ENCODE measurements around the gene COL16A1.

COL16A1 gene

GRCh38 chr1:31681415-31681814 lies 22.4 kb downstream of the COL16A1 start:
- no peak for DNase-seq

GRCh38 chr1:31679676-31680230 lies 24.1 kb downstream of the COL16A1 start:
- DNase-seq, result no peak

GRCh38 chr1:31679091-31679490 lies 24.7 kb downstream of the COL16A1 start:
- no peak for DNase-seq

- DNase-seq, result no peak
Measured at GRCh38 chr1:31678681-31679080, 25.1 kb downstream of the COL16A1 start.

- no peak for DNase-seq
Measured at GRCh38 chr1:31677949-31678348, 25.9 kb downstream of the COL16A1 start.

GRCh38 chr1:31677401-31677800 lies 26.4 kb downstream of the COL16A1 start:
- no peak for DNase-seq

- DNase-seq, result no peak
Measured at GRCh38 chr1:31675756-31676155, 28.1 kb downstream of the COL16A1 start.

GRCh38 chr1:31675161-31675560 lies 28.7 kb downstream of the COL16A1 start:
- no peak for DNase-seq

GRCh38 chr1:31674626-31675025 lies 29.2 kb downstream of the COL16A1 start:
- DNase-seq, result no peak

- DNase-seq, result no peak
Measured at GRCh38 chr1:31673433-31673832, 30.4 kb downstream of the COL16A1 start.

- no peak for DNase-seq
Measured at GRCh38 chr1:31672986-31673385, 30.8 kb downstream of the COL16A1 start.

- DNase-seq, result no peak
Measured at GRCh38 chr1:31671561-31672201, 32.1 kb downstream of the COL16A1 start.

- no peak for DNase-seq
Measured at GRCh38 chr1:31671147-31671546, 32.7 kb downstream of the COL16A1 start.

- no peak for DNase-seq
Measured at GRCh38 chr1:31670593-31670964, 33.2 kb downstream of the COL16A1 start.

- DNase-seq, result no peak
Measured at GRCh38 chr1:31669786-31670592, 33.8 kb downstream of the COL16A1 start.

- DNase-seq, result no peak
Measured at GRCh38 chr1:31669433-31669785, 34.4 kb downstream of the COL16A1 start.

- DNase-seq, result no peak
Measured at GRCh38 chr1:31668303-31668883, 35.4 kb downstream of the COL16A1 start.

- no peak for DNase-seq
Measured at GRCh38 chr1:31667065-31667785, 36.6 kb downstream of the COL16A1 start.

- DNase-seq, result no peak
Measured at GRCh38 chr1:31666263-31666963, 37.4 kb downstream of the COL16A1 start.

GRCh38 chr1:31665234-31665878 lies 38.5 kb downstream of the COL16A1 start:
- DNase-seq, result no peak

GRCh38 chr1:31664528-31664927 lies 39.3 kb downstream of the COL16A1 start:
- DNase-seq, result no peak
